Osteocyte (in vitro differentiated cells): ENCODE results near the gene HPCAL1. TPM values are rescaled to one million over a fixed set of nuclear protein-coding genes. Genes with fewer than 3 reads are reported as not detected.

Source experiments
- DNase-seq: peaks from one replicate; pipeline ENCODE4 v3.0.0; 2021; ENCODE audit warnings: mixed read lengths; ENCODE audit not compliant: unreplicated experiment; ENCODE audit errors: extremely low spot score
- H3K27ac Mint-ChIP-seq: one replicate; pipeline ENCODE4 v1.8.0; 2021; ENCODE audit warnings: mild to moderate bottlenecking, mixed read lengths; ENCODE audit not compliant: unreplicated experiment
- H3K27me3 Mint-ChIP-seq: one replicate; pipeline ENCODE4 v1.8.0; 2021; ENCODE audit warnings: mixed read lengths; ENCODE audit not compliant: unreplicated experiment
- H3K36me3 Mint-ChIP-seq: one replicate; pipeline ENCODE4 v1.8.0; 2021; ENCODE audit warnings: mixed read lengths; ENCODE audit not compliant: unreplicated experiment
- H3K4me1 Mint-ChIP-seq: one replicate; pipeline ENCODE4 v1.8.0; 2021; ENCODE audit warnings: mixed read lengths; ENCODE audit not compliant: unreplicated experiment
- H3K4me3 Mint-ChIP-seq: one replicate; pipeline ENCODE4 v1.8.0; 2021; ENCODE audit warnings: mild to moderate bottlenecking, moderate library complexity, mixed read lengths; ENCODE audit not compliant: unreplicated experiment
- H3K9me3 Mint-ChIP-seq: one replicate; pipeline ENCODE4 v1.8.0; 2021; ENCODE audit warnings: mixed read lengths; ENCODE audit not compliant: unreplicated experiment
- CTCF ChIP-seq: fragments of 200-600 bp; sonication (generic); IDR thresholded peaks from 2 replicates; pipeline ENCODE4 v1.5.0; 2021; ENCODE audit warnings: antibody characterized with exemption, mild to moderate bottlenecking, moderate library complexity
- total RNA-seq: library from RNA; stranded (reverse); gene quantifications from 2 replicates; pipeline ENCODE4 v1.2.1, GENCODE V29; 2021

Gene HPCAL1
- total RNA-seq, 1 donor from 2014 or later, result 56.8 TPM

- H3K27ac Mint-ChIP-seq, result no peak overlapping the region
Observed at GRCh38 chr2:10422251-10422650, 119.5 kb downstream of the HPCAL1 start.

DNA sequence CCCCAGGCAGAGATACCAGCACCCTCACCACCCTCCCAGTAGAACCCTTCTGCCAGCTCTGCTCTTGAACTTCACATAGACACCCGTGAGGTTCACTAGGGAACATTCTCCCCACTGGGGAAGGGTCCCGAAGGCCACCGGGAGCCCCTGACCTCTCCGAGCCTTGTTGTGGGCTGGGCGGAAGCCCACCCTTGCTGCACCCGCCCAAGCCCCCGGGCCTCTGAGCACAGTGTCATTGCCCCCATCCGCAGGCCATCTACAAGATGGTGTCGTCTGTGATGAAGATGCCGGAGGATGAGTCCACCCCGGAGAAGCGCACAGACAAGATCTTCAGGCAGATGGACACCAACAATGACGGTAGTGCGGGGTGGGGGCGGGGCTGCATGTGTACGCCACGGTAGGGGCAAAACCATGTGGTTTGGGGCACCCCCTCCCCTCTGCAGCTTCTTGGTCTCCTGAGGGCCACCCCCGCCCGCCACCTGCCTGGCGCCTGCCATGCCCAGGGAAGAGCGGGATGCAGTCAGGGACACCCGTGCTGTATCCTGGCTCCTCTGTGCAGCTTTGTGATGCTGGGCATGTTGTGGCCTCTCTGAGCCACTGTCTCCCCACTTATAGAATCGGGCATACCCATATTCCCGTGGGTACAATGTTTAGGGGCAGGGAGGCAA lies 120.2 kb downstream of the HPCAL1 start:
- H3K4me1 Mint-ChIP-seq, result peaks cover 23% of the 10 kb centered on the region
- no peak for TF ChIP-seq CTCF
- no peak for DNase-seq
- no peak overlapping the region for H3K27ac Mint-ChIP-seq
- H3K36me3 Mint-ChIP-seq, result peaks cover 9% of the 10 kb centered on the region
- H3K9me3 Mint-ChIP-seq, result no peaks in the 10 kb centered on the region
- no peak overlapping the region for H3K4me3 Mint-ChIP-seq
- no peaks in the 10 kb centered on the region for H3K27me3 Mint-ChIP-seq

More at GRCh38 chr2:10422251-10422650, 119.5 kb downstream of the HPCAL1 start:
- Mint-ChIP-seq H3K4me3 (no peak overlapping the region), H3K27me3 (no peaks in the 10 kb centered on the region), H3K36me3 (peaks cover 8% of the 10 kb centered on the region), H3K9me3 (no peaks in the 10 kb centered on the region), H3K4me1 (peaks cover 29% of the 10 kb centered on the region)
- TF ChIP-seq CTCF, result no peak
- DNase-seq, result no peak

DNA sequence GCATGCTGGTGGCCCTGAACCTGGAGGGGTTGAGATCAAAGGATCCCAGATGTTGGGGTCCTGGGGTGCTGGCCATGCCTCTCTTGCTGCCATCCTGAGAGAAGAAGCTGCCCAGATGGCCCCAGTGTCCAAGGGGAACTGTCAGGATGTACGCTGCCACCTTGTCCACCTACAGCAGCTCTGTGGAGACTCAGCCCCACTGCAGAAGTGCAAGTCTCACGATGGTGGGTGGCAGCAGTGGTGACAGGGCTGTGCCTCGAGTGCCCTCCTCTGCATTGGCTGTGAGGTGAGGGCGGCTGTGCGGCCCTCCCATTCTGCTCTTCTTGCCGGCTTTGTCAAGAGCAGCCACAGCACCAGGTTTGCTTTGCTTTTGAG lies 120.7 kb downstream of the HPCAL1 start:
- H3K4me1 Mint-ChIP-seq, result peaks cover 21% of the 10 kb centered on the region
- peaks cover 9% of the 10 kb centered on the region for H3K36me3 Mint-ChIP-seq
- TF ChIP-seq CTCF, result no peak
- no peak for DNase-seq
- no peak overlapping the region for H3K27ac Mint-ChIP-seq
- no peaks in the 10 kb centered on the region for H3K9me3 Mint-ChIP-seq
- no peak overlapping the region for H3K4me3 Mint-ChIP-seq
- H3K27me3 Mint-ChIP-seq, result no peaks in the 10 kb centered on the region

DNA sequence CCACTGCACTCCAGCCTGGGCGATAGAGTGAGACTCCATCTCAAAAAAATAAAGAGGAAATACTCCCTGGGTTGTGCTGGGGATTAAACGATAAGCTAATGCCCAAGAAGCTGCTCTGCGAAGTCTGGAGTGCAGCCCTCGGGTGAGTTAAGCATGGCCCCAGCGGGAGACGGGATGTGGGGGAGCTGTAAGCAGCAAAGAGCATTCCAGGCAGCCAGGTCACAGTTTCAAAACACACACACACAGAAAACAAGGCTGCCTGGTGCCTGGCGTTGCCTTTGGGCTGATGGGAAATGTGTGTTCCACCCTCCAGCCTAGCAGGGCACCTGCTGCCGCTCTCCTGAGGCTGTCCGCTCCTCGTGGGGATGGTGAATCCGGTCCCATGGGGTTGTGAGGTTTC lies 121.3 kb downstream of the HPCAL1 start:
- Mint-ChIP-seq H3K27me3 (no peaks in the 10 kb centered on the region), H3K36me3 (peaks cover 9% of the 10 kb centered on the region), H3K4me1 (peaks cover 18% of the 10 kb centered on the region), H3K9me3 (no peaks in the 10 kb centered on the region), H3K4me3 (no peak overlapping the region), H3K27ac (peak overlapping the region; percentile 73)
- DNase-seq, result no peak
- TF ChIP-seq CTCF, result no peak

GRCh38 chr2:10424916-10425505 lies 122.3 kb downstream of the HPCAL1 start:
- TF ChIP-seq CTCF, result no peak
- H3K36me3 Mint-ChIP-seq, result peaks cover 6% of the 10 kb centered on the region
- peak overlapping the region; percentile 41 for H3K27ac Mint-ChIP-seq
- peaks cover 18% of the 10 kb centered on the region for H3K4me1 Mint-ChIP-seq
- H3K9me3 Mint-ChIP-seq, result no peaks in the 10 kb centered on the region
- H3K27me3 Mint-ChIP-seq, result no peaks in the 10 kb centered on the region
- no peak for DNase-seq
- H3K4me3 Mint-ChIP-seq, result no peak overlapping the region
